GM12874 (cell line): ENCODE data around the gene CTBP1.

Experiments
- CTCF ChIP-seq: IDR thresholded peaks from 2 replicates; pipeline ENCODE4 v1.5.1; 2011; ENCODE audit warnings: low read depth, mild to moderate bottlenecking, control low read depth, low read length, moderate library complexity; ENCODE audit not compliant: insufficient read depth

The CTBP1 gene

GRCh38 chr4:1171311-1172227, 77.4 kb downstream of the CTBP1 start:
- no peak for TF ChIP-seq CTCF

- no peak for TF ChIP-seq CTCF
Measured at GRCh38 chr4:1170976-1171310, 78.0 kb downstream of the CTBP1 start.

- no peak for TF ChIP-seq CTCF
Measured at GRCh38 chr4:1170156-1170975, 78.6 kb downstream of the CTBP1 start.

- no peak for TF ChIP-seq CTCF
Measured at GRCh38 chr4:1169691-1170096, 79.2 kb downstream of the CTBP1 start.

GRCh38 chr4:1169171-1169671, 79.7 kb downstream of the CTBP1 start:
- no peak for TF ChIP-seq CTCF

- TF ChIP-seq CTCF = no peak
Measured at GRCh38 chr4:1168191-1169101, 80.5 kb downstream of the CTBP1 start.
